DMS114 treated with DMSO at 0.1 percent for 48 hours (cell line): ENCODE measurements around the gene ZDHHC9.

Experiments used
- DNase-seq: peaks from one replicate; lab custom pipeline; 2025; ENCODE audit not compliant: unreplicated experiment; lab: John Stamatoyannopoulos, UW

Gene ZDHHC9

GRCh38 chrX:129768586-129769466, 74.9 kb downstream of the ZDHHC9 start:
- no peak for DNase-seq

DNA sequence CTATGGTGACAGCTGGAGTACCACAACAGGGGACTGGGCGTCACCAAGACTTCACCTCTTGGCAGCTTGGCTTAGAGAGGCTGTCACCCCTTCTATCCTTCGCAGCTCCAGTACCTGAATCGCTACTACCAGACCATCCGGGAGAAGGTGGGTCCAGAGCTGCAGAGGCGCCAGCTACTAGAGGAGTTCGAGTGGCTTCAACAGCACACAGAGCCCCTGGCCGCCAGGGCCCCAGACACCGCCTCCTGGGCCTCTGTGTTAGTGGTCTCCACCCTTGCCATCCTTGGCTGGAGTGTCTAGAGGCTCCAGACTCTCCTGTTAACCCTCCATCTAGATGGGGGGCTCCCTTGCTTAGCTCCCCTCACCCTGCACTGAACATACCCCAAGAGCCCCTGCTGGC, 75.5 kb downstream of the ZDHHC9 start:
- no peak for DNase-seq

DNA sequence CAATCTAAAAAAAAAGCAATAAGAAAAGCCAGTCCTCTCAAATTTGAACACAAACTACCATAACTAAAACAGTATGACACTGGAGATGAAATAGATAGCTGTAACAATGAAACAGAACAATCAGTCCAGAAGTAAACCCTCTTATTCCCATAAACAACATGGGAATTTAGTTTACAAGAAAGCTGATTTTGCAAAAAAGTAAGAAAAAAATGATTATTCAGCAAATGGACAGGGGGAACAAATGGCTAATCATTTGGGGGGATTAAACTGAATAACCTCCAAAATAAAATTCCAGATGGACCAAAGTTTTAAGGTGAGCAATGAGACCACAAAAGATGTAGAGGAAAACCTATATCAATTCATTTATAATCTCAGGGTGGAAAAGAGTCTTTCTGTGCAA, 80.0 kb downstream of the ZDHHC9 start:
- DNase-seq = no peak

GRCh38 chrX:129762448-129762847, 81.2 kb downstream of the ZDHHC9 start:
- DNase-seq = no peak

DNA sequence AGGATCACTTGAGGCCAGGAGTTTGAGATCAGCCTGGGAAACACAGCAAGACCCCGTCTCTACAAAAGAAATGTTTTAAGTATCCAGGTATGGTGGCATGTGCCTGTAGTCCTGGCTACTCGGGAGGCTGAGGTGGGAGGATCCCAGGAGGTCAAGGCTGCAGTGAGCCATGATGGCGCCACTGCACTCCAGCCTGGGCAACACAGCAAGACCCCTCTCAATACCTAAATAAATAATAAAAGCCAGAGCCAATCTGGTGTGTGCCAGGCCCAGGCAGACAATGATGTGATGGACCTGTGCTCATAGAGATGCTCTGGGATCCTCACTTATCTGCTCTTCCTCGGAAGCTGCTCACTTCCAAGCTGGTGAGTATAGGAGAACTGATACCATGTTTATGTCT, 82.1 kb downstream of the ZDHHC9 start:
- DNase-seq = no peak

- DNase-seq = no peak
Observed at GRCh38 chrX:129760981-129761380, 82.7 kb downstream of the ZDHHC9 start.

GRCh38 chrX:129760155-129760554, 83.5 kb downstream of the ZDHHC9 start:
- DNase-seq = no peak

DNA sequence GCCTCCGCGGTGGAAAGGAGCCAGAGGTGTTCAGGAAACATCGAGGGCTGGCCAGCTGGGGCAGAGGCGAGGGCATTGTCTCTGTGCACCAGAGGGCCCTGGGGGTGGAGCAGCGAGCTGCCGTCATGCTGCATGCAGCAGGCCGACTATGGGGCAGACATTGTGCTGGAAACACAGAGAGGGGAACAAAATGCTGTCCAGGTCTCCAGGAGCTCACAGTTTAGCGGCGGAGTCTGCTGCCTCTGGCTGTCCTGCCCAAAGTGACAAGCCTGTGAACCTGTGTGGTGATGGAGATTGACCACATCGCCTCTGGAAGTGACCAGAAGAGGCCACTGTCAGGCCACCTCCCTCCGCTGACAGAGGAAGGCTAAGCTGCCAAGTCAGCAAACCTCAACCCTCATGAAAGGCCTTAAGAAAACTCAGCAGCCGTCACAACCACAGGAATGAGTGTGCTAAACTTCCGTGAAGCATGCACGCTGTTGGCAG, 84.1 kb downstream of the ZDHHC9 start:
- no peak for DNase-seq

DNA sequence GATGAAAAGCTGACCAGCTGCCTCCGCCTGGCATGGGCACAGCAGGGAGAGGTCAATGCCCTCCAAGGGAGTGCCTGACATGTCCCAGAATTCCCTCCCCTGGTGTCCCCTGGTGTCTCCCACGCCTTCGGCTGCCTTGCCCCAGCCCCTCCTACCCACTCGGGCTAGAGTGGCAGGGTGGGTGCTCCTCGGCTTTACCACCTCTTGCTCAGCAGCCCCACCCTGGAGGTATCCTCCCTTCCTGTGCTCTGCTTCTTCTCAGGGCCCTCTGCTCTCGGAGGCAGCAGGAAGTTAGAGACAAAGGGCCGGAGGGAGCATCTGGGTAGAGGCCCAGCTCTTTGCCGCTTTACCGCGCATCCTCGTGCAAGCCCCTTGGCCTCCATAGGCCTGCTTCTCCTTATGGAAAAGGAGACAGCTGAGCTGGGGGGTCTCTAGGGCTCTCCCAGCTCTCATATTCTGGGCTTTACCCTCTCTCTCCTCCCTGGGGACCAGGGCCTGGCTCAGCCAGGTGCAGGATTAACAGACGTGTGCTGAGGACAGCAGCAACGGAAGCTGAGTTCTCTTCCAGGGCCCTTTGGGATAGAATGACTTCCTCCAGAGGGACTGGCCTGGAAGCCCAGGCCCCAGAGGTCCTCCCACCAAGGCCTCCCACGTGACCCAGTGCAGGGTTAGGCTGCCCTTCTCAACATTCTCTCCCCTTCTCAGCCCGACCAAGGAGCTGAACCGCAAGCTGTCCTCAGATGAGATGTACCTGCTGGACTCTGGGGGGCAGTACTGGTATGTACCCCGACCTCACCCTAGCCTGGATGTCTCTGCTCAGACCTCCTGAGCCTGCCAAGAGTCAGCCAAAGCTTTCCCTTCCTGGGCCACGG, 87.7 kb downstream of the ZDHHC9 start:
- DNase-seq = no peak

DNA sequence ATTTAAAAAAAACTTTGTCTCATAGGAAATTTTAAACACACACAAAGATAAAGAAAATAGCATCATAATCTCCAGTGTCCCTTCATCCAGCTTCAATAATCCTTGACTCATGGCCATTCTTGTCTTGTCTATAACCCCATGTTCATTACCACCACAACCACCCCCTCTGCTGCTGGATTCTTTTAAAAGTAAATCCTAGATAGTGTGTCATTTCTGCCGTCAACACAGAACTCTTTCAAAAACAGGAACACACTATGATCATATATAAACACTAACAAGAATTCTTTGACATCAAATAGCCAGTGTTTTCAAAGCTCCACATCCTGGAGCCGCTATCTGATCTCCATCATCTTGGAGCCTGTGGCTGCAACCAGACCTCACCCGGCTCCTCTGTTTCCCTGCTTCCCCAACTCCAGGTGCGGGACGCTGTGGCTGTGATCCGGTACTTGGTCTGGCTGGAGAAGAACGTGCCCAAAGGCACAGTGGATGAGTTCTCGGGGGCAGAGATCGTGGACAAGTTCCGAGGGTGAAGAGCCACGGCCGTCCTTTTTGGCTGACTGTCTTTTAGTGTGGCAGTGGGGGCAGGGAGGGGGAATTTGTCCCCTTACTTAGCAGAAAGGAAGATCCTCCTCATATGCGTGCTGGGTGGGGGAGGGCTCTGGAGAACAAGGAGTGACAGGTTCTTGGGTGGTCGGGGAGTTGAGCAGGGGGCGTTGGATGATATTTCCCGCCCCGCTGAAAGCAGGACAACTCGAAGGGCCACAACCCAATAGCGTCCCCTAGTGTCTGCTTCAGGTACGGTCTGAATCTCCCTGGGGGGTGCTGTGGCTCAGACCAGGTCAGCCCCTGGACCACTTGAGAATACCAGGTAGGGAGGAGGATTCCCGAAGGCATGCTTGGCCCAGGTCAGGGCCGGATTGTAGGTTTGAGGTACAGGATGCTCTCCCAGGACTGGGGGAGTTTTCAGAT, 89.3 kb downstream of the ZDHHC9 start:
- DNase-seq = no peak
